Measurements from ENCODE around the gene SLC23A3. TPM values are rescaled to one million over a fixed set of nuclear protein-coding genes. Genes with fewer than 3 reads are reported as not detected.

Gene SLC23A3
- total and polyA plus RNA-seq, 9 of the 15 experiments (the other 6 are each of a cell fraction or from before 2014, with no cell fraction given) = 0.06 to 0.64 (median 0.16) TPM

DNA sequence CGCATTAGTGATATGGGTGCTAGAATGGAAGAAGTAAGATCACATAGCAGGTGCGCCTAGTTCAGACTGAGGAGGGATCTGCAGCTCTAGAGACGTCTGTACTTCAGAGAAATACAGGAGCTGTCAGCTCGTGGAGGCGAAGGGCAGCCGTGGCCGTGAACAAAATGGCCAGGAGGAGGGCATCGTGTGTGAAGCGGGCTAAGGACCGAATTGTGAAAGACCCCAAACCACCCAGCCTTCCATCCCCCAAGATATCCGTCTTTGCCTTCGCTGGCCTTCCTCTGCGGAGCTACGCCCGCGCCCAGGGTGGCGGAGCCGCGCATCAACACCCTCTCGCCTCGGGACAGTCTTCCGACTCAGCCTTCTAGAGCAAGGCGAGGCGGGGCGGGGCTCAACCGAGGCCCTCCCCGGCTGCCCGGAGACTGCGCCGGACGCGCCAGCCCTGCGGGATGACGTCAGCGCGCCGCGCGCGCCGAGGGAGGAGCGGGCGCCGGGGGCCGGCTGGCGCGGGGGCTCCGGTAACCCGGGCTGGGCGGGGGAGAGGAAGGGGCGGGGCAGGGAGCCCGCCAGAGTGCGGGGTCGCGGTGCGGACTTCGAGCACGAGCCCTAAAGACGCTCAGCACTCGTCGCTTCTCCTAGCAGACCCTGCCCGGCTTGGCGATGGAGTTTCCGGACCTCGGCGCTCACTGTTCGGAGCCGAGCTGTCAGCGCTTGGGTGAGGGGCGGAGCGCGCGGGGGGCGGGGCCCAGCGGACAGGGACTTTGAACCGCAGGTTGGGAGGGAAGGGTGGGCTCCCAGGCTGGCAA is 36.7 kb upstream of the SLC23A3 start, which contains the start of gene ZFAND2B (continued):
- TF ChIP-seq ETV1 (tag; conservative IDR thresholded peaks at IDR 0.05; ENCODE audit: low read depth) (no peak), ADNP (tag; IDR thresholded peaks at IDR 0.05) (no peak), CC2D1A (IDR thresholded peaks at IDR 0.05) (no peak), ZNF785 (CRISPR knock-in tag; IDR thresholded peaks at IDR 0.05) (no peak), RCOR1 (IDR thresholded peaks at IDR 0.05; ENCODE audit: borderline replicate concordance in 1 of 2, low read depth in 2 of 2, low read length in 2 of 2) (0 out of 4 replicates have a peak, but pooled peaks of 1 of the 2 experiments have one; percentile 3), ZSCAN32 (CRISPR knock-in tag; IDR thresholded peaks at IDR 0.05) (no peak), ZNF699 (CRISPR knock-in tag; IDR thresholded peaks at IDR 0.05; ENCODE audit: insufficient replicate concordance) (no peak), NBN (IDR thresholded peaks at IDR 0.05; ENCODE audit: low read depth) (peak; percentile 70; the same call in 1 of the 2 replicates), SPI1 (IDR thresholded peaks at IDR 0.05; ENCODE audit: borderline replicate concordance, low read depth, low read length) (no peak), KAT7 (CRISPR knock-in tag; IDR thresholded peaks at IDR 0.05; ENCODE audit: borderline replicate concordance) (no peak), KLF16 (IDR thresholded peaks at IDR 0.05) (no peak), RBM17 (IDR thresholded peaks at IDR 0.05; ENCODE audit: borderline replicate concordance, low read depth, low read length) (no peak), FOXK2 (conservative IDR thresholded peaks at IDR 0.05 in 1 of 2, IDR thresholded peaks at IDR 0.05 in 1 of 2; ENCODE audit: low read depth in 2 of 2) (peak in 1 of 2 experiments; percentile 53; a peak in 1 of 4 replicates), EZH2 (IDR thresholded peaks at IDR 0.05; ENCODE audit: borderline replicate concordance, low read depth, low read length) (no peak), SMAD4 (CRISPR knock-in tag; conservative IDR thresholded peaks at IDR 0.05) (0 out of 2 replicates have a peak, but pooled peaks have one; percentile 34), PCBP1 (IDR thresholded peaks at IDR 0.05; ENCODE audit: low read depth, low read length, poor library complexity, severe bottlenecking) (no peak), ZC3H11A (IDR thresholded peaks at IDR 0.05; ENCODE audit: low read depth, low read length) (no peak), ZNF197 (CRISPR knock-in tag; IDR thresholded peaks at IDR 0.05; ENCODE audit: low read depth) (no peak)
- TF ChIP-seq, protein P1, sequence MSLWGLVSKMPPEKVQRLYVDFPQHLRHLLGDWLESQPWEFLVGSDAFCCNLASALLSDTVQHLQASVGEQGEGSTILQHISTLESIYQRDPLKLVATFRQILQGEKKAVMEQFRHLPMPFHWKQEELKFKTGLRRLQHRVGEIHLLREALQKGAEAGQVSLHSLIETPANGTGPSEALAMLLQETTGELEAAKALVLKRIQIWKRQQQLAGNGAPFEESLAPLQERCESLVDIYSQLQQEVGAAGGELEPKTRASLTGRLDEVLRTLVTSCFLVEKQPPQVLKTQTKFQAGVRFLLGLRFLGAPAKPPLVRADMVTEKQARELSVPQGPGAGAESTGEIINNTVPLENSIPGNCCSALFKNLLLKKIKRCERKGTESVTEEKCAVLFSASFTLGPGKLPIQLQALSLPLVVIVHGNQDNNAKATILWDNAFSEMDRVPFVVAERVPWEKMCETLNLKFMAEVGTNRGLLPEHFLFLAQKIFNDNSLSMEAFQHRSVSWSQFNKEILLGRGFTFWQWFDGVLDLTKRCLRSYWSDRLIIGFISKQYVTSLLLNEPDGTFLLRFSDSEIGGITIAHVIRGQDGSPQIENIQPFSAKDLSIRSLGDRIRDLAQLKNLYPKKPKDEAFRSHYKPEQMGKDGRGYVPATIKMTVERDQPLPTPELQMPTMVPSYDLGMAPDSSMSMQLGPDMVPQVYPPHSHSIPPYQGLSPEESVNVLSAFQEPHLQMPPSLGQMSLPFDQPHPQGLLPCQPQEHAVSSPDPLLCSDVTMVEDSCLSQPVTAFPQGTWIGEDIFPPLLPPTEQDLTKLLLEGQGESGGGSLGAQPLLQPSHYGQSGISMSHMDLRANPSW (CRISPR knock-in tag; IDR thresholded peaks at IDR 0.05) = no peak
- TF ChIP-seq, protein P2, sequence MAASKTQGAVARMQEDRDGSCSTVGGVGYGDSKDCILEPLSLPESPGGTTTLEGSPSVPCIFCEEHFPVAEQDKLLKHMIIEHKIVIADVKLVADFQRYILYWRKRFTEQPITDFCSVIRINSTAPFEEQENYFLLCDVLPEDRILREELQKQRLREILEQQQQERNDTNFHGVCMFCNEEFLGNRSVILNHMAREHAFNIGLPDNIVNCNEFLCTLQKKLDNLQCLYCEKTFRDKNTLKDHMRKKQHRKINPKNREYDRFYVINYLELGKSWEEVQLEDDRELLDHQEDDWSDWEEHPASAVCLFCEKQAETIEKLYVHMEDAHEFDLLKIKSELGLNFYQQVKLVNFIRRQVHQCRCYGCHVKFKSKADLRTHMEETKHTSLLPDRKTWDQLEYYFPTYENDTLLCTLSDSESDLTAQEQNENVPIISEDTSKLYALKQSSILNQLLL (CRISPR knock-in tag; IDR thresholded peaks at IDR 0.05; ENCODE audit: borderline replicate concordance) = no peak
